PC-3 (cell line): ENCODE data around the gene ATP10A. TPM values are rescaled to one million over a fixed set of nuclear protein-coding genes. Genes with fewer than 3 reads are reported as not detected.

Experiments used
- ATAC-seq: fragments of 200-7000 bp; cut with Tn5 transposase; 2 replicates; pipeline ENCODE4 v1.9.1; 2020; ENCODE audit warnings: mild to moderate bottlenecking, moderate library complexity
- BruUV-seq: library from RNA; stranded (reverse); fragments of 400-500 nt; replicated peaks from 2 replicates; lab custom pipeline; 2021; lab: Mats Ljungman, UMichigan
- CTCF ChIA-PET: fragments of 300-600 bp; sonication (Branson Sonifier 250); formaldehyde crosslinking; loops from one replicate; lab custom pipeline; 2022; ENCODE audit warnings: antibody characterized with exemption; lab: Charles Lee
- POLR2A ChIA-PET: fragments of 300-600 bp; sonication (Branson Sonifier 250); formaldehyde crosslinking; loops from one replicate; lab custom pipeline; 2022; ENCODE audit warnings: antibody characterized with exemption; ENCODE audit not compliant: unreplicated experiment; lab: Charles Lee
- DNase-seq: peaks from one replicate; pipeline ENCODE4 v3.0.0-alpha.2; 2015
- H2AFZ ChIP-seq: fragments of 300-600 bp; sonication (generic); 2 replicates; pipeline ENCODE4 v1.6.0; 2016; ENCODE audit warnings: antibody characterized with exemption, low read length
- H3F3A ChIP-seq: fragments of 300-600 bp; sonication (generic); one replicate; pipeline ENCODE4 v1.6.0; 2017; ENCODE audit warnings: antibody characterized with exemption, low read length, control low read depth, mild to moderate bottlenecking; ENCODE audit not compliant: unreplicated experiment
- H3K27ac ChIP-seq: fragments of 300-600 bp; sonication (generic); 2 replicates; pipeline ENCODE4 v1.5.1; 2016; ENCODE audit warnings: mild to moderate bottlenecking, low read length
- H3K27me3 ChIP-seq: fragments of 300-600 bp; sonication (generic); 2 replicates; pipeline ENCODE4 v1.6.1; 2016; ENCODE audit warnings: low read length, mixed read lengths
- H3K36me3 ChIP-seq: fragments of 300-600 bp; sonication (generic); 2 replicates; pipeline ENCODE4 v1.6.1; 2016; ENCODE audit warnings: low read depth, mixed run types, low read length, mixed read lengths
- H3K4me1 ChIP-seq: fragments of 300-600 bp; sonication (generic); 2 replicates; pipeline ENCODE4 v1.5.1; 2016; ENCODE audit warnings: low read length; ENCODE audit not compliant: insufficient read depth
- H3K4me2 ChIP-seq: fragments of 300-600 bp; sonication (generic); 2 replicates; pipeline ENCODE4 v1.6.0; 2016; ENCODE audit warnings: low read length
- H3K4me3 ChIP-seq: fragments of 300-600 bp; sonication (generic); 2 replicates; pipeline ENCODE4 v1.5.1; 2016; ENCODE audit warnings: mild to moderate bottlenecking, low read length, mixed read lengths
- H3K79me2 ChIP-seq: fragments of 300-600 bp; sonication (generic); 2 replicates; pipeline ENCODE4 v1.6.1; 2017; ENCODE audit warnings: low read length, mixed read lengths
- H3K9ac ChIP-seq: fragments of 300-600 bp; sonication (generic); 2 replicates; pipeline ENCODE4 v1.6.0; 2016; ENCODE audit warnings: mild to moderate bottlenecking, low read length
- H3K9me2 ChIP-seq: fragments of 300-600 bp; sonication (generic); replicated peaks from 2 replicates; pipeline ENCODE4 v1.6.1; 2016; ENCODE audit warnings: mixed run types, low read length, mixed read lengths
- H3K9me3 ChIP-seq: fragments of 300-600 bp; sonication (generic); 2 replicates; pipeline ENCODE4 v1.6.1; 2016; ENCODE audit warnings: low read length, mixed read lengths
- H4K20me1 ChIP-seq: fragments of 300-600 bp; sonication (generic); 2 replicates; pipeline ENCODE4 v1.6.1; 2016; ENCODE audit warnings: low read length, mixed read lengths
- EZH2 ChIP-seq: fragments of 300-600 bp; sonication (generic); IDR thresholded peaks from one replicate; pipeline ENCODE4 v1.6.1; 2017; ENCODE audit warnings: antibody characterized with exemption, mild to moderate bottlenecking, low read length; ENCODE audit not compliant: unreplicated experiment
- EZH2phosphoT487 ChIP-seq: fragments of 300-600 bp; sonication (generic); IDR thresholded peaks from 2 replicates; pipeline ENCODE4 v1.6.1; 2018; ENCODE audit warnings: mild to moderate bottlenecking, antibody characterized with exemption, low read length, borderline replicate concordance
- intact Hi-C: fragments of 100-400 bp; cut with micrococcal nuclease; formaldehyde crosslinking; loops from 2 replicates; pipeline ENCODE4 v1.9.0; 2023
- total RNA-seq: library from RNA; depleted of rRNA; stranded (reverse); fragments of >200 nt; gene quantifications from 2 replicates; pipeline ENCODE4 v1.2.3, GENCODE V29; 2014
- TF ChIP-seq, protein P1 (sequence below): fragments of 300-600 bp; sonication (generic); conservative IDR thresholded peaks from 2 replicates; pipeline ENCODE4 v1.5.1; 2017; ENCODE audit warnings: antibody characterized with exemption, low read depth, mild to moderate bottlenecking, low read length

The ATP10A gene
- total RNA-seq, 1 experiment from 2014 or later: 2.6 TPM

DNA sequence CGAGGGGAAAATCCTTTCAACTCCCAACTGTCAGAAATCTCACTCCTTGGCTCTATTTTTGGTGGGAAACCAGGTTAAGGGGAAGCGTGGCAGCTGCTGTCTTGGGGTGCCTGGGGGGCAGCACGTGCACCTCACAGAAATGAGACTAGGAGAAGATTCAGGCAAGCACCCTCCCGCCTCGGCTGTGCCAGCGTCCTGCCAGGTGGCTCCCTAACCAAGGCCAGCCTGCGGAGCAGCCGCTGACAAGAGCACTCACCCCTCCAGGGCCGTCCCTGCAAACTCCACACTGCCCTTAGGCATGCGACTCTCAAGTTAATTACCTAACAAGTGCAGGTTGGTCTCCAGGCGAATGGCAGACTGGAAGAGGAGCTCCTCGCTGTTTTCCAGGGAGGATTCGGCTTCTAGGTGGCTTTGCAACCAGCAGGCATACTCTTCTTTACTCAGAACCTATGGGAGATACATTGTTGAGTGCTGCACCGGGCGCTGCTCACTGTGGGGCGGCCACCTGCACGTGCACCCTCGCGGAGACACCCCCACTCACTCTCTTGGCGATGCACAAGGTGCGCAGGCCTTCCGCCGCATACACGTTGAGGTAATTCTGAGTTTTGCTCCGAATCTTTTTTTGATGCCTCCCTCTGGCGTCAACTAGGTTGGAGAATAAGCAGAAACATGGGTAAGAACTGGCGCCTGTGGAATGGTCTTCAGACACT, 155.3 kb downstream of the ATP10A start:
- POLR2A ChIA-PET: no interaction called here
- no peak overlapping the region for H3K27ac ChIP-seq
- no peaks in the 10 kb centered on the region for H3K4me1 ChIP-seq
- intact Hi-C loops: no loop called here
- no TSS peak for BruUV-seq
- no peaks in the 10 kb centered on the region for H3K9me3 ChIP-seq
- DNase-seq (no peak), ATAC-seq (no peak)
- H3K79me2 ChIP-seq: no peaks in the 10 kb centered on the region
- no peaks in the 10 kb centered on the region for H3K27me3 ChIP-seq
- H3K36me3 ChIP-seq: no peaks in the 10 kb centered on the region
- TF ChIP-seq EZH2phosphoT487 (no peak), EZH2 (no peak)
- TF ChIP-seq, protein P1, sequence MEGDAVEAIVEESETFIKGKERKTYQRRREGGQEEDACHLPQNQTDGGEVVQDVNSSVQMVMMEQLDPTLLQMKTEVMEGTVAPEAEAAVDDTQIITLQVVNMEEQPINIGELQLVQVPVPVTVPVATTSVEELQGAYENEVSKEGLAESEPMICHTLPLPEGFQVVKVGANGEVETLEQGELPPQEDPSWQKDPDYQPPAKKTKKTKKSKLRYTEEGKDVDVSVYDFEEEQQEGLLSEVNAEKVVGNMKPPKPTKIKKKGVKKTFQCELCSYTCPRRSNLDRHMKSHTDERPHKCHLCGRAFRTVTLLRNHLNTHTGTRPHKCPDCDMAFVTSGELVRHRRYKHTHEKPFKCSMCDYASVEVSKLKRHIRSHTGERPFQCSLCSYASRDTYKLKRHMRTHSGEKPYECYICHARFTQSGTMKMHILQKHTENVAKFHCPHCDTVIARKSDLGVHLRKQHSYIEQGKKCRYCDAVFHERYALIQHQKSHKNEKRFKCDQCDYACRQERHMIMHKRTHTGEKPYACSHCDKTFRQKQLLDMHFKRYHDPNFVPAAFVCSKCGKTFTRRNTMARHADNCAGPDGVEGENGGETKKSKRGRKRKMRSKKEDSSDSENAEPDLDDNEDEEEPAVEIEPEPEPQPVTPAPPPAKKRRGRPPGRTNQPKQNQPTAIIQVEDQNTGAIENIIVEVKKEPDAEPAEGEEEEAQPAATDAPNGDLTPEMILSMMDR: no peak
- H3K9me2 ChIP-seq: no peaks in the 10 kb centered on the region
- no peaks in the 10 kb centered on the region for H4K20me1 ChIP-seq
- H2AFZ ChIP-seq: no peak overlapping the region
- H3F3A ChIP-seq: no peaks in the 10 kb centered on the region
- no peak overlapping the region for H3K4me3 ChIP-seq
- no peak overlapping the region for H3K4me2 ChIP-seq
- H3K9ac ChIP-seq: no peak overlapping the region
- CTCF ChIA-PET: no interaction called here

DNA sequence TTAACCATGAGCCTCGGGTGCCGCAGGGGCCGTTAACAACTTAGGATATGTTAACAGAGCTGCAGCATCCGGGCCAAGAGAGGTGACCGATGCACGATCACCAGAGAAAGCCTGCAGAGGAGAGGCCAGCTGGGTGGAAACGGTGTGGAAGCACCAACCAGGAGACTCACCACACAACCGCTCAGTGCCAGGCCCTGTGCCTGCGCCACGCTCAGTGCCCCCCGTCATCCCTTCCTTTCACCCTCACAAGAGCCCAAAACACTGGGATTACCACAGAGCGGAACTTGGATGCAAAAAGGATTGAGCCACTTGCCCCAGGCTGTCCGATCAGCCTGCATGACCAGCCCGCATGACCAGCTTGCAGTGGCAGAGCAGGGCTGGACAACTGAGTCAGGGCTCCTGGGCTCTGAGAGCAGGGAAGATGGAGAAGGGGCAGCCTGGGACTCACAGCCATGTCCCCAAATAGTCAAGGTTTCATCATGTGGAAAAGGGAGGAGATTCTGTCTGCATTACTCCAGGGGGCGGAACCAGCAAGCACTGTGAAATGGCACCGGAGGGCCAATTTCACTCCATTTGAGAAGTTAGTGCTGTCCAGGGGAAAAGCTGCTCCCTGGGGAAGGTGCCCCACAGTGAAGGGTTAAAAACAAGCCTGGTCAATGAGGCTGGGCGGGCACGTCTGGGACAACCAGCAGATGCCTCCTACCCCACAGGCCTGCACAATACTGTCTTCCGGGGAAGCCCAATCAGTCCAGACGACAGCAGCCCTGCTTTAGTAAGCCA, 156.8 kb downstream of the ATP10A start:
- Histone ChIP-seq H3K9me2 (no peaks in the 10 kb centered on the region), H3K4me1 (no peaks in the 10 kb centered on the region), H3F3A (no peaks in the 10 kb centered on the region), H3K9me3 (no peaks in the 10 kb centered on the region), H3K9ac (no peak overlapping the region), H4K20me1 (no peaks in the 10 kb centered on the region), H3K27me3 (no peaks in the 10 kb centered on the region), H3K27ac (no peak overlapping the region), H3K4me2 (no peak overlapping the region), H3K4me3 (no peak overlapping the region), H3K36me3 (no peaks in the 10 kb centered on the region), H3K79me2 (no peaks in the 10 kb centered on the region), H2AFZ (no peak overlapping the region)
- POLR2A ChIA-PET: no interaction called here
- no peak for ATAC-seq
- intact Hi-C loops: no loop called here
- DNase-seq: no peak
- no peak for TF ChIP-seq EZH2
- TF ChIP-seq, protein P1: no peak
- TF ChIP-seq EZH2phosphoT487: no peak
- no TSS peak for BruUV-seq
- CTCF ChIA-PET: no interaction called here
